T47D (cell line): ENCODE measurements around the gene SRSF1.
A peak's percentile ranks its signal among the peaks of the same experiment; 100 is the strongest.

Experiments
- DNase-seq, 2 experiments: peaks; one replicate each; pipeline versions ENCODE4 v3.0.0 to v3.0.0-alpha.2; 2011 to 2012; ENCODE audit warnings: low read depth in 1 of 2, low spot score in 1 of 2
- JUND ChIP-seq: IDR thresholded peaks from 2 replicates; pipeline ENCODE4 v1.6.1; 2012; ENCODE audit warnings: low read depth
- in situ Hi-C: cut with HindIII; loops from 2 replicates; pipeline ENCODE4 v1.10.0; 2016; ENCODE audit warnings: low sequenced_read_pairs, low pct_unique_long_range_greater_than_20kb

Gene SRSF1

DNA sequence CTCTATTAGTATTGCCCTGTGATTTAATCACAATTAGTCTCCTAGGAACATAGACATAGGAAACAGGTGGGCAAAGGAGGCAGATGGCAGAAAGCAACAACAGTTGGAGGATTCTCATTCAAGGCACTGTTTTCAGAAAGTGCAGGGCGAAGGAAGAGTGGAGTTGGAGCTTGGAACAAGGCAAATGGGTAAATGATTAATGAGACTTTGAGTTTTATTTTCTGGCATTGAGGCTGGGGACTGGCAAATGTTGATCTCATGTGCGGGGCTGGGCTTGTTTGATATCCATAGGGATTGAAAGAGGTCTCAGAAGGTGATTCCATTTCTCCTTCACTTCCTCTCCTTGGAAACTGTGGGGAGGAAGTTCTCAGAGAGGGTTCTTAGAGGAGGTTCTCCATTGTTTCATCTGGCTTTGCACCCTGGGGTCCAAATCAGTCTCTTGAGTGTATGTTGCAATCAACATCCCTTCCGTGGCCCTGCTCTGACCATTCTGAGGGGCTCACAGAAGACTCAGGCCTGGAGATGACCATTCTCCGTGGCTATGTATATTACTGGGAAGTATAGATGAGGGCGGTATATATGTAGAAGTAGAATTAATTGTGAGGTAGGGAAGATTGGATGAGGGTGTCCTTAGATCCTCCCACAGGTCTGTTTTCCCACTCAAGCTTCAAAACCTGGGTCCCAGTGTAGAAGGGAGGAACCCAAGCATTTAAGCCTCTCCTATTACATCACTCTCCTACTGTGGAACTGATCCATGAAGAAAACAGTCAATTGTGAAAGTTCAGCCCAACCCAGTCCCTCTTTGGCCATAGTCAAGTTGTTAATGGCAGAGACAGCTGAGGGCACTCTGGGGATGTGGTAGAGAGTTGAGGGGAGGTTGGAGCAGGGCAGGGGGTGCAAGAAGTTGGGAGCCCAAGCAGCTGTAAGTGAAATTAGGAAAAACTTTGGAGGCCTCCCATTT, 36.5 kb upstream of the SRSF1 start:
- DNase-seq: no peak
- in situ Hi-C loops: no loop called here

GRCh38 chr17:58041161-58041560, 34.1 kb upstream of the SRSF1 start:
- in situ Hi-C loops: no loop called here
- DNase-seq: no peak
- TF ChIP-seq JUND: no peak

More for the DNA sequence above, 36.5 kb upstream of the SRSF1 start:
- TF ChIP-seq JUND: no peak

- in situ Hi-C loops: no loop called here
- DNase-seq: no peak
- TF ChIP-seq JUND: no peak
Measured at GRCh38 chr17:58040386-58040785, 33.3 kb upstream of the SRSF1 start.

GRCh38 chr17:58039975-58040374, 32.9 kb upstream of the SRSF1 start:
- no peak for TF ChIP-seq JUND
- in situ Hi-C loops: no loop called here
- DNase-seq: no peak

GRCh38 chr17:58032691-58033415, 25.8 kb upstream of the SRSF1 start:
- no peak for TF ChIP-seq JUND

GRCh38 chr17:58028578-58028977, 21.5 kb upstream of the SRSF1 start:
- no peak for TF ChIP-seq JUND
- no peak for DNase-seq
- in situ Hi-C loops: no loop called here

More at GRCh38 chr17:58032691-58033415, 25.8 kb upstream of the SRSF1 start:
- in situ Hi-C loops: no loop called here
- DNase-seq: no peak

GRCh38 chr17:58020401-58020800, 13.4 kb upstream of the SRSF1 start:
- no peak for DNase-seq
- TF ChIP-seq JUND: no peak
- in situ Hi-C loops: no loop called here

DNA sequence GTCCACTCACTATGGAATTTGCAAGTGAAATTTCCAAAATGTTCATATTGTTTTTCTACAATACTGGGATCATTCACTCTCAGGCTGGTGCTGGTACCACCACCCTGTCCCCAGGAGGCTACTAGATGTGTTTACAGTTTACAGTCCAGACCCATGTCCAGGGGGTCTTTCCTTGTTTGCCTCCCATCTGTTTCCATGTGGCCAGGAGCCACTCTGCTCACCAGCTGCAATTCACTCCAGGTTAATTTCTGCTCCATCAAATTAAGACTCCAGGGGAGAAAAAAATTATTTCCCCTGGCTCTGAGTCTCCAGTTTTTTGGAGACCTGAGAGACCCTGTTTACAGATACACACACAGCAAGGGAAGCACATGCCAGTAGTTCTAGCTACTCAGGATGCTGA, 12.5 kb upstream of the SRSF1 start:
- TF ChIP-seq JUND: no peak
- in situ Hi-C loops: no loop called here
- DNase-seq: no peak

DNA sequence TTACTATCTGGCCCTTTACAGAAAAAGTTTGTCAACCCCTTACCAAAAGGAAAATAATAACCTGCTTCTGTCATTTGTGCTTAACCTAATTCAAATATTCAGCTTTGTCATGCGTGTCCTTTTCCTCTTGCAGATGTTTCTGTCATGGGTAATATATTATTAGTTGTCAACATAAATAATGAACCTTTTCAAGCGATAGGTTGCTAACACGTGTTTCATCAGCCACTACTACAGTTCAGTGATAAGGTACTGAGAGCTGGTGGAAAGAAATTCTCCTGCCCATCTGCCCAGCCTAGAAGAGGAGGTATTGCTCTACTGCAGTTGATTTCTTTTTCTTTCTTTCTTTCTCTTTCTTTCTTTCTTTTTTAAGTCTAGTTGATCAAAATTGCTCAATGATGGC, 12.0 kb upstream of the SRSF1 start:
- DNase-seq: no peak
- TF ChIP-seq JUND: no peak
- in situ Hi-C loops: no loop called here

GRCh38 chr17:58010067-58010799, 3.2 kb upstream of the SRSF1 start:
- in situ Hi-C loops: no loop called here
- DNase-seq: no peak
- no peak for TF ChIP-seq JUND

DNA sequence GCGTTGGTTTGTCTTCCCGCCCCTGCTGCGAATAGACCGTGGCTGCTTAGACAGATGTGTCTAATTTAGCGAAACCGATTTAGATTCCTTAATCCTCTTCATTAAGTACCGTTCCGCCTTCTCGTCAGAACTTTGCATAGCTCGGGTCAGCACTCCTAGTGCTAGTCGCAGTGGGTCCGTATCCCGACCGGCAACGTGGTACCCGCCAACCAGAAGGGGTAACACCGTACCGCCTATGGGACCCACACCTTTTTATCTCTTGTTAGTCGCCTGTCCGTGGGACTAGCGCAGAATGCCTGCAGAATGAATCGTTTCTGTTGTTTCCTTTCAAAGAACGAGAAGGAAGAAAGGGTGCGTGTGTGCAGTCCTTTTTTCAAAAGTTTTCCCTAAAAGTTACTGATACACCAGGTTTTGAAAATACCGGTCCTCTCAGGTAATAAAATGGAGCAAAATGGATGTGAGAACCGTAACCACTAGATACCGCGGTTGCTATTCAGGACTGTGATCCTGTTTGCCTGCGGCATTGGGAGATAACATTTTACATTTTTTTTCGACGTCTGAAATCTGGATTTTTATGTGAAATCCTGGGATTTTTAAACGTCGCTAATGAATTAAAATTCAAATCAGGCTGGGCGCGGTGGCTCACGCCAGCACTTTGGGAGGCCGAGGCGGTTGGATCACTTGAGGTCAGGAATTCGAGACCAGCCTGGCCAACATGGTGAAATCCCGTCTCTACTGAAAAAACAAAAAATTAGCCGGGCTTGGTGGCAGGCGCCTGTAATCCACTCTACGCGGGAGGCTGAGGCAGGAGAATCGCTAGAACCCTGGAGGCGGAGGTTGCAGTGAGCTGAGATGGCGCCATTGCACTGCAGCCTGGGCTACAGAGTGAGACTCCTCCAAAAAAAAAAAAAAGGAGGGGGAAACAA, 998 bp upstream of the SRSF1 start:
- no peak for TF ChIP-seq JUND
- DNase-seq: no peak
- in situ Hi-C loops: no loop called here

DNA sequence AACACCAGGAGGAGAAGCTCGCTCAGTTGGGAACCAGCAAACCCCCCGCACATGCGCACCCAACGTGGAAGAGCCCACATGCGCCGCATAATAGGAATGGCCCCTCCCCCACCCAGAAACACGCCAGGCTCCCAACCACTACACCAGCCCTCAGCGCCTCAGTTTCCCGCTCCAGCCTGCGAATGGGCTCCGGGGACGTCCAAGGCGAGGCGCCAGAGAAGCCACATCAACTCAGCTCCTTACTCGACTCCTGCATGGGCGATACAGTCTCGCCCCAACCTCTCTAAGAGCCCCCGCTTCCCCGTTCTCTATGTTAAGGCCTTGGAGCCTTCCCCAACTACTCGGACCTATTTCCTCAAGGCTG, 504 bp downstream of the SRSF1 start:
- peak; percentile 42 to 83 for DNase-seq
- in situ Hi-C loops: no loop called here
- TF ChIP-seq JUND: no peak
